K562 (cell line): ENCODE measurements around the gene AHCYL2. TPM values are rescaled to one million over a fixed set of nuclear protein-coding genes. Genes with fewer than 3 reads are reported as not detected.

Experiments
- CHCHD3 ChIP-seq: fragments of 250-450 bp; sonication (Bioruptor Pico); IDR thresholded peaks from 2 replicates; pipeline ENCODE4 v2.1.2; 2022; ENCODE audit warnings: mild to moderate bottlenecking
- HDAC8 ChIP-seq: fragments of 450-650 bp; IDR thresholded peaks from 2 replicates; pipeline ENCODE4 v1.6.1; 2016; ENCODE audit warnings: mild to moderate bottlenecking, missing genetic modification characterization, moderate library complexity, missing compliant biosample characterization
- HLTF ChIP-seq: fragments of 450-650 bp; IDR thresholded peaks from 2 replicates; pipeline ENCODE4 v1.6.1; 2016
- NFATC3 ChIP-seq: fragments of 450-650 bp; IDR thresholded peaks from 2 replicates; pipeline ENCODE4 v1.6.1; 2017; ENCODE audit warnings: mild to moderate bottlenecking
- PHB2 ChIP-seq: fragments of 450-650 bp; IDR thresholded peaks from 2 replicates; pipeline ENCODE4 v1.6.1; 2017; ENCODE audit warnings: low read depth
- POLR2AphosphoS2 ChIP-seq: IDR thresholded peaks from 2 replicates; pipeline ENCODE4 v1.6.1; 2012; ENCODE audit warnings: low read length, improper control_type of control experiment
- RBM17 ChIP-seq: fragments of 200-400 bp; formaldehyde crosslinking; IDR thresholded peaks from 2 replicates; pipeline ENCODE4 v1.6.1; 2017; ENCODE audit warnings: low read depth, mild to moderate bottlenecking, low read length, borderline replicate concordance
- SMARCC2 ChIP-seq: fragments of 450-650 bp; IDR thresholded peaks from 2 replicates; pipeline ENCODE4 v1.6.1; 2017; ENCODE audit warnings: antibody characterized with exemption, moderate library complexity, mild to moderate bottlenecking, low read depth
- TAL1 ChIP-seq: fragments of 450-650 bp; IDR thresholded peaks from 2 replicates; pipeline ENCODE4 v1.6.1; 2016; ENCODE audit warnings: mild to moderate bottlenecking
- TCF7L2 ChIP-seq: fragments of 150-350 bp; IDR thresholded peaks from 2 replicates; pipeline ENCODE4 v1.6.1; 2016; ENCODE audit warnings: low read depth, mild to moderate bottlenecking, low read length, moderate library complexity
- TOE1 ChIP-seq, 2 experiments: fragments of 450-650 bp in 1 of 2; sonication (generic) in 1 of 2; formaldehyde crosslinking in 1 of 2; IDR thresholded peaks; 2 replicates each; pipeline versions ENCODE4 v1.7.1 to v1.8.0; 2016 to 2022; ENCODE audit warnings: borderline replicate concordance in 2 of 2, mild to moderate bottlenecking in 2 of 2, antibody characterized with exemption in 1 of 2, inconsistent platforms in 1 of 2, low read depth in 1 of 2, missing genetic modification reagents in 1 of 2, moderate library complexity in 1 of 2
- ZNF239 ChIP-seq: fragments of 250-450 bp; sonication (Bioruptor Pico); IDR thresholded peaks from 2 replicates; pipeline ENCODE4 v1.4.0; 2020; ENCODE audit warnings: mild to moderate bottlenecking
- ZNF780A ChIP-seq: fragments of 250-450 bp; sonication (Bioruptor Pico); IDR thresholded peaks from 2 replicates; pipeline ENCODE4 v1.5.0; 2021; ENCODE audit warnings: mild to moderate bottlenecking
- ZNF785 ChIP-seq: fragments of 250-450 bp; sonication (Bioruptor Pico); IDR thresholded peaks from 2 replicates; pipeline ENCODE4 v1.4.0; 2020; ENCODE audit warnings: mild to moderate bottlenecking
- polyA plus RNA-seq, 8 experiments: library from polyadenylated mRNA; depleted of rRNA in 4 of 8; stranded (reverse) in 5 of 8; unstranded in 3 of 8; fragments of >200 nt; fragmentation: Nextera tagmentation in 2 of 8; fragmentation: Illumina TruSeq in 1 of 8; extraction: Ambion mirVana in 2 of 8; extraction: Trizol in 1 of 8; gene quantifications; 2 replicates each; pipeline versions ENCODE4 v1.2.1 to v1.2.3, GENCODE V29; 2011 to 2014; ENCODE audit warnings: inconsistent platforms in 1 of 8, missing spikeins in 1 of 8
- total RNA-seq, 7 experiments: library from RNA; depleted of rRNA in 6 of 7; stranded (reverse); fragments of >200 nt in 6 of 7; fragmentation: Illumina TruSeq in 2 of 7; extraction: Trizol in 2 of 7; gene quantifications; 2 replicates each; pipeline versions ENCODE4 v1.2.1 to v1.2.3, GENCODE V29; 2011 to 2021; ENCODE audit warnings: low replicate concordance in 1 of 7
- TF ChIP-seq, protein P1 (sequence below): fragments of 450-650 bp; formaldehyde crosslinking; IDR thresholded peaks from 2 replicates; pipeline ENCODE4 v1.4.0; 2020; ENCODE audit warnings: mild to moderate bottlenecking, moderate library complexity
- TF ChIP-seq, protein P2 (sequence below), 2 experiments: fragments of 450-650 bp; formaldehyde crosslinking in 1 of 2; IDR thresholded peaks; 2 replicates each; pipeline versions ENCODE4 v1.4.0 to v1.6.1; 2014 to 2020; ENCODE audit warnings: mild to moderate bottlenecking in 2 of 2, borderline replicate concordance in 1 of 2, low read depth in 1 of 2
- TF ChIP-seq, protein P3 (sequence below): fragments of 450-650 bp; conservative IDR thresholded peaks from 2 replicates; pipeline ENCODE4 v1.6.1; 2016; ENCODE audit warnings: missing genetic modification characterization, low read depth, mild to moderate bottlenecking, control low read depth, missing compliant biosample characterization

AHCYL2 gene
- total and polyA plus RNA-seq, 9 of the 15 experiments (the other 6 are each of a cell fraction or from before 2014, with no cell fraction given): 0.93 to 10.5 (median 5.2) TPM

DNA sequence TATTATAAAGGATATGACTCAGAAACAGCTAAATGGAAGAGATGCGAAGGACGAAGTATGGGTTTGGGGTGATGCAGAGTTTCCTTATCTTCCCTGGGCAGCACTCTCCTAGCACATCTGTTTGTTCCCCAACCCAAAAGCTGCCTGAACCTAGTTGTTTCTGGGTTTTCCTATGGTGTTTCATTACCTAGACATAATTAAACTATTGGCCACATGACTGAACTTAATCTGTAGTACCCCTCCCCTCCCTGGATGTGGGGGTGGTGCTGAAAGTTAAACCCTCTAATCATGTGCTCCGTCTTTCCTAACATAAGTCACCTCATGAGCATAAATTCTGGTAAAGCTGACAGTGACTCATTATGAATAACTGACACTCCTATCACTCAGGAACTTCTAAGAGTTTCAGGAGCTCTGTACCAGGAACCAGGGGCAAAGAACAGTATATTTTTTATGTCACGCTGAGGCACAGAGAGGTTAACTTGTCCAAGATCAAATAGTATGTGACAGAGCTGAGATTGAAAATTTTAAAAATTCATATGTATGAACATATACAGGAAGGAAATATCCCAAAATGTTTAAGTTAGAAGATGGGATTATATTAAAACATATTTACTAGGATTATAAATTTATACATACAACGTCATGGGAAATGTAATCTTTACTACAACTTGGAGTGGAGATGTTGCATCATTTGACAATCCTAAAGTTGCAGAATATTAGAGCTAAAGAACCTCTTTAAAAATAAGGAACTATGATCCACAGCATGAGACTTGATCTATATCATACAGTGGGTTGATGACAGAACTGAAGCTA is 214.2 kb downstream of the AHCYL2 start (continued):
- TF ChIP-seq RBM17 (no peak), HLTF (no peak), POLR2AphosphoS2 (no peak; the same call in 1 of the 2 replicates), SMARCC2 (peak; percentile 93), TOE1 (IDR thresholded peaks at IDR 0.05; ENCODE audit: borderline replicate concordance) (peak; percentile 93), TOE1 (CRISPR knock-in tag; IDR thresholded peaks at IDR 0.05; ENCODE audit: borderline replicate concordance, low read depth) (no peak), HDAC8 (tag) (no peak), TCF7L2 (no peak), ZNF239 (CRISPR knock-in tag) (peak; percentile 38), PHB2 (no peak; the same call in none of the 2 replicates), CHCHD3 (CRISPR knock-in tag) (no peak), NFATC3 (peak; percentile 74), TAL1 (peak; percentile 94), ZNF785 (no peak), ZNF780A (CRISPR knock-in tag) (no peak)
- TF ChIP-seq, protein P1, sequence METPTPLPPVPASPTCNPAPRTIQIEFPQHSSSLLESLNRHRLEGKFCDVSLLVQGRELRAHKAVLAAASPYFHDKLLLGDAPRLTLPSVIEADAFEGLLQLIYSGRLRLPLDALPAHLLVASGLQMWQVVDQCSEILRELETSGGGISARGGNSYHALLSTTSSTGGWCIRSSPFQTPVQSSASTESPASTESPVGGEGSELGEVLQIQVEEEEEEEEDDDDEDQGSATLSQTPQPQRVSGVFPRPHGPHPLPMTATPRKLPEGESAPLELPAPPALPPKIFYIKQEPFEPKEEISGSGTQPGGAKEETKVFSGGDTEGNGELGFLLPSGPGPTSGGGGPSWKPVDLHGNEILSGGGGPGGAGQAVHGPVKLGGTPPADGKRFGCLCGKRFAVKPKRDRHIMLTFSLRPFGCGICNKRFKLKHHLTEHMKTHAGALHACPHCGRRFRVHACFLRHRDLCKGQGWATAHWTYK (CRISPR knock-in tag): 0 out of 2 replicates have a peak, but pooled peaks have one; percentile 28
- TF ChIP-seq, protein P2, sequence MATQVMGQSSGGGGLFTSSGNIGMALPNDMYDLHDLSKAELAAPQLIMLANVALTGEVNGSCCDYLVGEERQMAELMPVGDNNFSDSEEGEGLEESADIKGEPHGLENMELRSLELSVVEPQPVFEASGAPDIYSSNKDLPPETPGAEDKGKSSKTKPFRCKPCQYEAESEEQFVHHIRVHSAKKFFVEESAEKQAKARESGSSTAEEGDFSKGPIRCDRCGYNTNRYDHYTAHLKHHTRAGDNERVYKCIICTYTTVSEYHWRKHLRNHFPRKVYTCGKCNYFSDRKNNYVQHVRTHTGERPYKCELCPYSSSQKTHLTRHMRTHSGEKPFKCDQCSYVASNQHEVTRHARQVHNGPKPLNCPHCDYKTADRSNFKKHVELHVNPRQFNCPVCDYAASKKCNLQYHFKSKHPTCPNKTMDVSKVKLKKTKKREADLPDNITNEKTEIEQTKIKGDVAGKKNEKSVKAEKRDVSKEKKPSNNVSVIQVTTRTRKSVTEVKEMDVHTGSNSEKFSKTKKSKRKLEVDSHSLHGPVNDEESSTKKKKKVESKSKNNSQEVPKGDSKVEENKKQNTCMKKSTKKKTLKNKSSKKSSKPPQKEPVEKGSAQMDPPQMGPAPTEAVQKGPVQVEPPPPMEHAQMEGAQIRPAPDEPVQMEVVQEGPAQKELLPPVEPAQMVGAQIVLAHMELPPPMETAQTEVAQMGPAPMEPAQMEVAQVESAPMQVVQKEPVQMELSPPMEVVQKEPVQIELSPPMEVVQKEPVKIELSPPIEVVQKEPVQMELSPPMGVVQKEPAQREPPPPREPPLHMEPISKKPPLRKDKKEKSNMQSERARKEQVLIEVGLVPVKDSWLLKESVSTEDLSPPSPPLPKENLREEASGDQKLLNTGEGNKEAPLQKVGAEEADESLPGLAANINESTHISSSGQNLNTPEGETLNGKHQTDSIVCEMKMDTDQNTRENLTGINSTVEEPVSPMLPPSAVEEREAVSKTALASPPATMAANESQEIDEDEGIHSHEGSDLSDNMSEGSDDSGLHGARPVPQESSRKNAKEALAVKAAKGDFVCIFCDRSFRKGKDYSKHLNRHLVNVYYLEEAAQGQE (IDR thresholded peaks at IDR 0.05; ENCODE audit: borderline replicate concordance): peak; percentile 91
- TF ChIP-seq, protein P2 (CRISPR knock-in tag; IDR thresholded peaks at IDR 0.05; ENCODE audit: low read depth): no peak
- TF ChIP-seq, protein P3, sequence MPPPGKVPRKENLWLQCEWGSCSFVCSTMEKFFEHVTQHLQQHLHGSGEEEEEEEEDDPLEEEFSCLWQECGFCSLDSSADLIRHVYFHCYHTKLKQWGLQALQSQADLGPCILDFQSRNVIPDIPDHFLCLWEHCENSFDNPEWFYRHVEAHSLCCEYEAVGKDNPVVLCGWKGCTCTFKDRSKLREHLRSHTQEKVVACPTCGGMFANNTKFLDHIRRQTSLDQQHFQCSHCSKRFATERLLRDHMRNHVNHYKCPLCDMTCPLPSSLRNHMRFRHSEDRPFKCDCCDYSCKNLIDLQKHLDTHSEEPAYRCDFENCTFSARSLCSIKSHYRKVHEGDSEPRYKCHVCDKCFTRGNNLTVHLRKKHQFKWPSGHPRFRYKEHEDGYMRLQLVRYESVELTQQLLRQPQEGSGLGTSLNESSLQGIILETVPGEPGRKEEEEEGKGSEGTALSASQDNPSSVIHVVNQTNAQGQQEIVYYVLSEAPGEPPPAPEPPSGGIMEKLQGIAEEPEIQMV (tag): no peak; the same call in 1 of the 2 replicates
